GM18951 (cell line): ENCODE results near the gene VWA8.

Experiments used
- POLR2A ChIP-seq: IDR thresholded peaks from 4 replicates; pipeline ENCODE4 v1.6.1; 2011; ENCODE audit warnings: mild to moderate bottlenecking; ENCODE audit not compliant: insufficient read length, insufficient read depth; ENCODE audit errors: extremely low read depth
- in situ Hi-C: fragments of 300-500 bp; cut with MboI; formaldehyde crosslinking; loops from one replicate; pipeline ENCODE4 v1.12.0; 2022; ENCODE audit warnings: low sequenced_read_pairs, mixed read lengths, inconsistent platforms; ENCODE audit not compliant: unreplicated experiment

VWA8 gene

DNA sequence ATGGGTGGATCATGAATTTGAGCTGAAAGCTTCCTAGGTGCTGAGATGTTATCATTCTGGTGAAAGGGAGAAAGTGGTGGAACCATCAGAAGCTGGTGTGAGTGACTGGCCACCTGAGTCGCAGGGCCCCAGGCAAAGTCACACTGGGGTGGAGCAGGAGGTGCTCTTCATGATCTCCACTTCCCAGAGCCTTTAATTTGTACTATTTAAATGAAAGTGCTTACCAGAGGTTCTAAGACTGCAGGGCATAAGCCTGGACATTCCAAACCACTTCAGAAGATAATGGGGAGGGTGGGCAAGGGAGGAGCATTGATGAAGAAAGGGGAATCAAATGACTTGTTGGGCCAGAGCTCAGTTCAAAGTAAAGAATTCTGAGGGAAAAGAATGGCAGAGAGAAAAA lies 347.4 kb downstream of the VWA8 start:
- TF ChIP-seq POLR2A: no peak
- in situ Hi-C loops: no loop called here

DNA sequence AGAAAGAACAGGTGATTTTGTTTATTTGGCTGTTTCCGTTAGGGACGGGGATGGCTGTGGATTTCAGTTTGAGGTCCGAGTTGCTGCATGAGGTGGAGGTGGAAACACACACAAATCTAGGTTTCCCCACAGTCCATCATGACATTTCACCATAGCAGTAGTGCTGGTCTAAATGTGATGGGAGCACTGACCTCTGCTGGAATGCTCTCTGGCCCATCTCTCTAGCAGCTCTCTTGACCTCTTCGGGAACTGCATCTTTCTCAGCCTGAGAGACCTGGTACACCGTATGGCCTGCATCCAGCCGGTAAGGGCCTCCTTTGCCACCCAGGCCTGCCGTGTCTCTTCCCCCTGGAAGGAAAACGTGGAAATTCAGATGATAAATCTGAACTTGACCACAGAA lies 349.5 kb downstream of the VWA8 start:
- in situ Hi-C loops: no loop called here
- no peak for TF ChIP-seq POLR2A

DNA sequence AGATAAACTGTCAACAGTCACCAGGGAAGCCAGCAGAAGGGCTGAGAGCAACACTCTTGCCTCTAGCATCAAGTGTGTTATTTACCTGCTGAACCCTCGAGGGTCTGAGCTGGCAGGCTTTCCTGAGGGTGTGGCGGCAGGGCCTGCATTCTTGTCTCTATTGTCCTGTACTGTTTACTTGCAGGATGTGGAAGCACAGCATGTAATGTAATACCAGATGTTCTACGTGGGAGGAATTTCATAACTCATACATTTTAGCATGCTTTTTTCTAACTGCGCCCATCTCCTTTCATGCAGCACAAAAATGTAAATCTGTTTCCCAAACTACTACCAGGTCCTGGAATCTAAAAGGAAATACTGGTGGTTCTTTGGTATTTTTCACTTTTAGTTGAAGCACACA lies 350.5 kb downstream of the VWA8 start:
- no peak for TF ChIP-seq POLR2A
- in situ Hi-C loops: no loop called here

DNA sequence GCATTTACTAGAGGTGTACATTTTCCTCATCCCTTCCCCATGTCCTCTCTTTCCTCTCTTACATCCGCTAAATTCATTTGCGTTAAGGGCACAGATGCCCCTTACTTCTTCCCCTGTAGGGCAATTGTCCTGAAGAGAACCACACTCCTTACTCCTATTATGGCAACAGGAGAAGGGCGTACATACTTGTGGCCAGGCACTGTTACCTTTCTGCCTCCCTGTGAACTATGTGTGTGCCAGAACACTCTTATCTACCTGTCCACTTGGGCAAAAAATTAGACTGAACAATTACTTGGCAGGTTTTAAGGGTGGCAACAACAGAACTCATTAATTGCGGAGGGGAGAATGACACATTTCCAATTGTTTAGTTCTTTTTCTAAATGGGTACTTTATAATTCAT lies 351.1 kb downstream of the VWA8 start:
- no peak for TF ChIP-seq POLR2A
- in situ Hi-C loops: no loop called here

DNA sequence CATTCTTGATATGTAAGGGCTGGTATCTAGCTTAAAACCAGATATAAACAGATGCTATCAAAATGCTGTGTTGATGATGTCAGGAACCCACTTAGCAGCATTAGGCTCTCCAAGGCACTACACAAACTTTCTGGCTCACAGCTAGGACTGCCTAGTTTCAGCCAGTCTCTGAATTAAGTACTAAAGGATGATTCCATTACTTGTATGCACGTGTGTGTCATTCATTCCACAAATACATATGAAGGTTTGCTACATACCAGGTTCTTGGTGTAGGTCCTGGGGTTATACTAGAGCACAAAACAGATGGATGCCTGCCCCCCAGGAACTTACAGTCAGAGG lies 352.1 kb downstream of the VWA8 start:
- TF ChIP-seq POLR2A: no peak
- in situ Hi-C loops: no loop called here

DNA sequence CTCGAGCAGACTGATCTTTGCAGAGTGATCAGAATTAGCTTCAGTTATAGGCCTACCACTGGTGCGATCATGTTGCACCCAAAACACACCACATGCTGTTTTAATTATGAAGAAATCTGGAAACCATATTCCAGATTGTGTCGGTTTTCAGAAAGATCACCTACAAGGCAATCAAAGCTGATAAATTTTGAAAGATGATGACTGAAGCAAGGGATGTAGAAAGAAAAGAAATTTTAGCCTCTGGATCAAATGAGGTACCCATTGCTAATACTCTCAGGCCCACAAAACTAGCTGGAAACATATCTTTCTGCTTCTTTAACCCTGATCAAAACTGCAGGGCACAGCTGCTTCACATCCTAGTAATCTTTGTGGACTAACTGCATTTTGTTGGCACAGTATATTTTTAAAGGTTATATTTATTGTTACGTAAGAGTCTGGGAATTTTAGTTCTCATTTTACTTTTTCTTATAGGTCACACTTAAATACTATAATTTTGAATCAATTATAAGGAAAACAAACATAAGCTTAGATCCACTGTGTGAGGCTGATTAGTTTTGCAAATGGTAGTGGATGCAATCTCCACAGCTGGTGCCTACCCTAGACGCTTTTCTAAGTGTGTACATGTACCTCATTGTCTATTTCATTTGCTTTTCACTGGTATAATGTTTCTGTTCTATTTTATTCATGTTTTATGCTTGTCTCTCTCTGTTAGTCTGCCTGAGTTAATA lies 352.6 kb downstream of the VWA8 start:
- no peak for TF ChIP-seq POLR2A
- in situ Hi-C loops: no loop called here

DNA sequence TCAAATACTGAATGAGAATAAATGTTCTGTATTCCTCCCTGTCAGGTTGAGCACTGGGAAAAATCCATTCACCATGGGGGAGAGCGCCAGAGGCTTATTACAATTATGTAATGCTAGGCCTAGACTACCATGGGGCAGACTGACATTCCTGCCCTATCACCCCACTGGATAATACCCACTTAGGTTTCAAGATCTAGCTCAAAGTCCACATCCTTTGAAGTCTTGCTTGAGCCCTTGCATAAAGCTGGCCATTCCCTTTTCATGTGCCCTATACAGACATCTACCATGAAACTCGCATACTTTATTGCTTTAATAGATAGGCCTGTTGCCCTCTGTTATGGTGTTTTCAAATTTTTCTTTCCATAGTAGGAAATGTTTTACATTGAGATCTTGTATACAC lies 354.3 kb downstream of the VWA8 start:
- in situ Hi-C loops: no loop called here
- no peak for TF ChIP-seq POLR2A

DNA sequence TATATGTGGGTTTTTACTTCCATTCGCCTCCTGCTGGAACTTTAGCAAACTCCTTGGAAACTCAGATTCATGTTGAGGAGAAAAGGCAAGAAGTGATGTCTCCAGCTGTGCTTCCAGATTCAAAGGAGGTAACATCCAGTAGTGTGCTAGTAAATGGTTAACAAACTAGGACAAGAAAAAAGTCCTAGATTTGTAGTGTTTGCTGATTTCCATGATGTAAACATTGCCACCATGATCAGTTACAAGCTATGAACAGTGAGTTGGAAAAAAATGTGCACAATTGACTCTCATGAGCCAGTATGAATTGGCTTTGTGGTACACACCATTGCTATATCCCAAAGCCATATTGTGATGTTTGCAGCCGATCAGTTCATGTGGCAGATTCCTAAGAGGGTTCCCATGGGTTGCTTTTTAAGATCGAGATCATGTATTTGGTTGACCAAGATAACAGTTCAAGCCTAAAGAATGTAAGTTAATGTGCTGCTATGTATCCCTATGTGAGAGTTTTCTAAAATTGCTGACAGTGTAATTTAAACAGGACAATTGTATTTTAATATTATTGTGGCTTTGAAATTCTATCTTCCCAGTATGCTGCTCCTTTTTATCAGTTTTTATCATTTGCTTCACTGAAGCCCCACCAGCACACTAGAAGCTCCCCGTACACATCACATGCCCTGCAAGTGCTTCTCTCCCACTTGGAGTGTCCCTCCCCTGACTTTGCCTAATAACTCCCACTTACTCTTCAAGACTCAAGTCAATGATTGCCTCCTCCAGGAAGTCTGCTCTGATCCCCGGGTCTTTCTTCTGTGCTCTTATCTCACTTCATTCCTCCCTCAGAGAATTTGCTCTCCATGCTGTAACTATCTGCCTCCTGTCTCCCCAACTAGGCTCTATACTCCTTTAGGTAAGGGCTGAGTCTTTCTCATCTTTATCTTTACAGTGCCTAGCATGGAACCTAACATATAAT lies 355.3 kb downstream of the VWA8 start:
- in situ Hi-C loops: no loop called here
- TF ChIP-seq POLR2A: no peak

DNA sequence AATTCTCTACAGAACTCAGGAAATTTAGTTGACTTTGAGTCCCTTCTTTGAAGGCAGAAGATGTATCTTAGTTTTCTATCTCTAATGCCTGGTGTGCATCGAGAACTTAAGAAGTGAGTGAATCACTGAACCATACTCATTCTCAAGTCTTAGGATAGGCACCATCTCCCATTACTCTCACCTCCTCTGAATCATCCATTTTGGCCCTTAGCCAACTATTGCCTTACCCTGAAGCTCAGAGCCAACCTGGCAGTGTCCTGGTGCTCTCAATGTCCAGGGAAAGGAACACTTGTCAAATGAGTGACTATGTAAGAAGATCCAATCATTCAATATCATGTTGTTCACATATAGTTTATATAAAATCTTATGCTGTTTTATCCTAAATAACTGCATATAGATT lies 357.0 kb downstream of the VWA8 start:
- no peak for TF ChIP-seq POLR2A
- in situ Hi-C loops: no loop called here

DNA sequence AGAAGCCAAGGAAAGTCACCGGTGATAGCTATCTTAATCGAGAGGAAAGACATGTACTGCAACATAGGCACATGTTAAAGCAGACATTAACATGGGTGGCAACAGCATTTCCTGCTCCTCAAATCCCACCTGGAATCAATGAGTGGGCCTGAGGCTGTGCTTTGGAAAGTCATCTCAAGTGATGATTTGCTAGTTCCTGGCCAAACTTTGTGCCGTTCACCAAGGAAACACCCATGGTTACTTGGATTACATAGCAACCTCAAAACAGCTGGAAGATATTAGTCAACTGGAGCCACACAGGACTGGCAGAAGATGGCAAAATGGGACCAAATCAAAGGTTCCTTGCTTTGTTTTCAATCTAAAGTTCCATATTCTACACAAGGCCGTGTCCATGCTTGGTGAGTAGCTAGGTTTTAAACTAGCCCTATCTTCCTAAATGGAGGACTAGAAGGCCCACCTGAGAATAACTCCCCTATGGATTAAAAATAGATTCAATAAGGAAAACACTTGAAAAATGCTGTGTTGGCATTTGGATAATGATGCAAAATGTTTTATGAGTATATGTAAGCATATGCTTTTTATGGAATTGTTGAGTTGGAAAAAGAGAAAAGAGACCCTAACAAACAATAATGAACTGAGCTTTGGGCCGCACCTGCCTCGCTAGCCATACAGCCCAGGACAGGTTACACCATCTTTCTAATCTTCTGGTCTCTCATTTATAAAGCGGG lies 359.0 kb downstream of the VWA8 start:
- in situ Hi-C loops: no loop called here
- TF ChIP-seq POLR2A: no peak

DNA sequence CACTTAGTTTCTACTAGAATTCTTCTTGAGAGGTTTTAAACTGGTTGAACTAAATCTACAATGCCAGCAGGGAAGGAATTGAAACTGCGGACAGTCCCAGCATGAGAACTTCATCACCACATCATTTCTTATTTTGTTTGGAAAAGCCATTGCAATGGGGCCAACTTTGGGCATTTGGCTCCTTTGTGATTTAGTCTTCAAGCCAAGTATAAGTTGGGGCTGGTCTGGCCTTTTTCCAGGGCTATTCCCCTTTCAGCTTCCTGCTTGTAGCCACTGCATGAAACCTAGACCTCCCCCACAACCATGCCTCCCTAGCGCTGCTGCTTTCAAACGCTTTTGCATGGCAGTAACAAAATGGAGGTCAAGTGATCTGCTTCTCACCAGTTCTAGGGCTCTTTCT lies 361.3 kb downstream of the VWA8 start:
- in situ Hi-C loops: no loop called here
- TF ChIP-seq POLR2A: no peak

DNA sequence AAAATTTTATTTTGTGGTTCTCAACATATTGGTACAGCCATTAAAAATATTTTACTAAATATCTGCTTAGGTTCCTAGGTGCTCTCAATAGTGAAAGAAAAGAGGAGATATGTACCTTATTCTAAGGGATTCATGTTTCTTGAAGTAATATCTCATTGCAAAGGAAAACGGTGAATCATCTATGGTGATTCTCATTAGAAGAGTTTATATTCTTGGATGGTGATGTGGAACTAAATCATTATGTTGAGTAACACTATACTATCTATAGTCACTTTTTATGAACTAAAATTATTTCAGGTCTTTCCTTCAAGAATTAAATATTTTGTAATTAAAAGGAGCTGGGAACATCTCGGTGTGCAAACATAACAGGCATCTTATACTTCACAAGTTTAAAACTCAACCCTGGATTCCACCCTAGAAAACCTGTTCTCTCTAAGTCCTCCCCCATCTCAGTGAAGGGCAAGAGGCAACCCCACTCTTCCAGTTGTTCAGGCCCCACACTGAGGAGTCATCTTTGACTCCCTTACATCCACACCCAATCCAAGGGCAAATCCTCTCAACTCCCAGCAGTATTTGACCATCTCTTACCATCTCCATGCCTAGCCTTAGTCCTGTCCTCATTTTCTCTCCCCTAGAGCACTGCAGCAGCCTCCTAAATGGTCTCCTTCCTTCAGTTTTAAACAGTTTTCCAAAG lies 363.4 kb downstream of the VWA8 start:
- in situ Hi-C loops: no loop called here

DNA sequence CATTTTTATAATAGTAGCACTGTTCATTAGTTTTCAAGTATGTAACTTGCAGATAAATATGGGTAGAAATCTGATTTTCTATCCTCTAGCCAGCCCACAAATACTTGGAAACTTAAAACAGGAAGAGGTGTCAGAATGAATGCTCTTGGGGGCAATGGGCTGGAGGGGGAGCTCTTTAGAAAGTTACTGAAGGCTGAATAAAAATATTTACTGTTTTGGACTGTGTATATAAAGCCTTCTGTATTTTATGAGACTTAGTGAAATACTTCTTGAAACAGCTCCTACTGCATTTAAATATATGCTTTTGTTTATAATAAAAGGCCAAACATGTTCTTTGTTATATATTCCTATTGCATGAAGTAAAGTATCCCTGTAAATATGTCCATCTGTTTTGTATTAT lies 364.7 kb downstream of the VWA8 start:
- no peak for TF ChIP-seq POLR2A
- in situ Hi-C loops: no loop called here

More for the DNA sequence above, 363.4 kb downstream of the VWA8 start:
- no peak for TF ChIP-seq POLR2A

DNA sequence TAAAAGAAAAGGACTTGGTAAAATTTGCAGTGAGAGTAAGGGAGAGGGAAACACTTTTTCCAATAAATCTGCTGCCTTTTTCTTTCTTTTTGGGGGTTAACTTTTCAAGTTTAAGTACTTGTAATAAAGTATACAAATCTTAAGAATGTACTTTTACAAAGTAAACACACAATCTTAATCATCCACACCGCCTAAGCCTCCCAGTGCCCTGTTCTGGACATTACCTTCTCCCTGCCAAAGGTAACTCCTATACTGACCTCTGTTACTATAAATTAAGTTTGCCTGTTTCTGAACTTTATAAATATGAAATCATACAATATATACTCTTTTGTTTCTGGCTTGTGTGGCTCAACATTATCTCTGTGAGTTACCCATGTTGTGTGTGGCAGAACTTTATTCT lies 365.6 kb downstream of the VWA8 start:
- TF ChIP-seq POLR2A: no peak
- in situ Hi-C loops: no loop called here
